Transverse colon (tissue), 4 donors: Measurements from ENCODE around the gene PRPH2.

Experiments
- CTCF ChIP-seq, 5 experiments: fragments of 200-600 bp in 3 of 5; fragments of 450-650 bp in 2 of 5; sonication (generic) in 3 of 5; IDR thresholded peaks; 1 replicate in 2 of 5; 2 replicates in 3 of 5; pipeline ENCODE4 v1.5.1; 2016 to 2017; ENCODE audit warnings: antibody characterized with exemption in 5 of 5, inconsistent platforms in 3 of 5, mild to moderate bottlenecking in 2 of 5, moderate library complexity in 1 of 5
- EP300 ChIP-seq: sonication (generic); formaldehyde crosslinking; IDR thresholded peaks from one replicate; pipeline ENCODE4 v1.6.1; 2017; ENCODE audit warnings: antibody characterized with exemption, low read depth
- POLR2A ChIP-seq: fragments of 450-650 bp; IDR thresholded peaks from one replicate; pipeline ENCODE4 v1.6.1; 2016; ENCODE audit warnings: antibody characterized with exemption, mild to moderate bottlenecking, moderate library complexity
- POLR2AphosphoS5 ChIP-seq, 3 donors: sonication (generic); formaldehyde crosslinking; IDR thresholded peaks; one replicate each; pipeline ENCODE4 v1.6.1; 2016; ENCODE audit warnings: antibody characterized with exemption in 3 of 3

GRCh38 chr6:42697268-42697655, 25.1 kb downstream of the PRPH2 start:
- no peak for TF ChIP-seq POLR2AphosphoS5 (IDR thresholded peaks at IDR 0.05)
- TF ChIP-seq EP300 = no peak
- no peak for TF ChIP-seq CTCF (IDR thresholded peaks at IDR 0.05)
- no peak for TF ChIP-seq POLR2A
